ENCODE data around the gene CDH15. TPM values are rescaled to one million over a fixed set of nuclear protein-coding genes. Genes with fewer than 3 reads are reported as not detected.

Gene CDH15
- total and polyA plus RNA-seq, 2 of the 13 experiments (the other 11 are each of a cell fraction or from before 2014, with no cell fraction given), result 0.74 to 2.2 TPM

DNA sequence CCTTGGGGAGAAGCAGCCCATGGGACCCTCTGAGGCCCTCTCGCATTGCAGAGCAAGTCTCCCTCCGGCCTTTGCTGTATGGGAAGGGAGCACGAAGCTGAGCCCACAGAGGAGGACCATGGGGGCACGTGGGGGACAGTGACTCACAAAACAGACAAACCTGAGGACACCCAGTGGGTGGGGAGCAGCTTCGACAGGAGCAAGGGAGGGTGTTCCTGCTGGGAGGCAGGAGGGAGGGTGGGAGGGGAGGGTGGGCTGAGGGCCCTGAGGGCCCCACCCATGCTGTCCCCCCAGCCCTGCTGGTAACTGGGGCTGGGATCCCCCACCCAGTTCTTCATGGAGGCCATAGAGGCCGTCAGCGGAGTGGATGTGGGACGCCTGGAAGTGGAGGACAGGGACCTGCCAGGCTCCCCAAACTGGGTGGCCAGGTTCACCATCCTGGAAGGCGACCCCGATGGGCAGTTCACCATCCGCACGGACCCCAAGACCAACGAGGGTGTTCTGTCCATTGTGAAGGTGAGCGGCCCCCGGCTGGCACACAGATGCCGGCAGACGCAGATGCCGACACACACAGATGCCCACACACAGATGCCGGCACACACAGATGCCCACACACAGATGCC lies 16.3 kb downstream of the CDH15 start (continued):
- TF ChIP-seq, protein P1, sequence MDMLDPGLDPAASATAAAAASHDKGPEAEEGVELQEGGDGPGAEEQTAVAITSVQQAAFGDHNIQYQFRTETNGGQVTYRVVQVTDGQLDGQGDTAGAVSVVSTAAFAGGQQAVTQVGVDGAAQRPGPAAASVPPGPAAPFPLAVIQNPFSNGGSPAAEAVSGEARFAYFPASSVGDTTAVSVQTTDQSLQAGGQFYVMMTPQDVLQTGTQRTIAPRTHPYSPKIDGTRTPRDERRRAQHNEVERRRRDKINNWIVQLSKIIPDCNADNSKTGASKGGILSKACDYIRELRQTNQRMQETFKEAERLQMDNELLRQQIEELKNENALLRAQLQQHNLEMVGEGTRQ (IDR thresholded peaks at IDR 0.05; ENCODE audit: low read depth, low read length), result peak; percentile 56
- TF ChIP-seq, protein P1 (CRISPR knock-in tag; IDR thresholded peaks at IDR 0.05; ENCODE audit: borderline replicate concordance), result no peak
- TF ChIP-seq, protein P2, sequence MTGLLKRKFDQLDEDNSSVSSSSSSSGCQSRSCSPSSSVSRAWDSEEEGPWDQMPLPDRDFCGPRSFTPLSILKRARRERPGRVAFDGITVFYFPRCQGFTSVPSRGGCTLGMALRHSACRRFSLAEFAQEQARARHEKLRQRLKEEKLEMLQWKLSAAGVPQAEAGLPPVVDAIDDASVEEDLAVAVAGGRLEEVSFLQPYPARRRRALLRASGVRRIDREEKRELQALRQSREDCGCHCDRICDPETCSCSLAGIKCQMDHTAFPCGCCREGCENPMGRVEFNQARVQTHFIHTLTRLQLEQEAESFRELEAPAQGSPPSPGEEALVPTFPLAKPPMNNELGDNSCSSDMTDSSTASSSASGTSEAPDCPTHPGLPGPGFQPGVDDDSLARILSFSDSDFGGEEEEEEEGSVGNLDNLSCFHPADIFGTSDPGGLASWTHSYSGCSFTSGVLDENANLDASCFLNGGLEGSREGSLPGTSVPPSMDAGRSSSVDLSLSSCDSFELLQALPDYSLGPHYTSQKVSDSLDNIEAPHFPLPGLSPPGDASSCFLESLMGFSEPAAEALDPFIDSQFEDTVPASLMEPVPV (CRISPR knock-in tag; IDR thresholded peaks at IDR 0.05), result 0 out of 2 replicates have a peak, but pooled peaks have one; percentile 43
- TF ChIP-seq ZNF547 (CRISPR knock-in tag; IDR thresholded peaks at IDR 0.05) (no peak), ZNF563 (CRISPR knock-in tag; IDR thresholded peaks at IDR 0.05) (no peak), FOXC1 (CRISPR knock-in tag; IDR thresholded peaks at IDR 0.05; ENCODE audit: borderline replicate concordance) (no peak), KDM5B (CRISPR knock-in tag; IDR thresholded peaks at IDR 0.05; ENCODE audit: borderline replicate concordance) (peak; percentile 37; the same call in 1 of the 2 replicates), ZNF235 (CRISPR knock-in tag; IDR thresholded peaks at IDR 0.05; ENCODE audit: borderline replicate concordance) (no peak), HNRNPL (IDR thresholded peaks at IDR 0.05; ENCODE audit: low read depth, low read length) (peak; percentile 78), ZBTB7B (CRISPR knock-in tag; IDR thresholded peaks at IDR 0.05) (0 out of 2 replicates have a peak, but pooled peaks have one; percentile 4), PCBP1 (IDR thresholded peaks at IDR 0.05; ENCODE audit: borderline replicate concordance, low read depth, low read length) (0 out of 2 replicates have a peak, but pooled peaks have one; percentile 22), ZNF263 (CRISPR knock-in tag; IDR thresholded peaks at IDR 0.05) (peak; percentile 89), ZNF772 (CRISPR knock-in tag; IDR thresholded peaks at IDR 0.05) (no peak)
